ENCODE data around the gene FXYD6.

GRCh38 chr11:117891362-117891761 lies 14.9 kb upstream of the FXYD6 start:
- TF ChIP-seq POLR2AphosphoS5 (IDR thresholded peaks at IDR 0.05; ENCODE audit: low read depth) (no peak), CTCF (IDR thresholded peaks at IDR 0.05; ENCODE audit: insufficient read depth, low read length) (no peak), REST (IDR thresholded peaks at IDR 0.05; ENCODE audit: insufficient replicate concordance, low read depth) (no peak), GABPA (IDR thresholded peaks at IDR 0.05; ENCODE audit: low read depth) (no peak)
